ENCODE results near the gene MOCS3.
A peak's percentile ranks its signal among the peaks of the same experiment; 100 is the strongest.

Gene MOCS3

GRCh38 chr20:50953196-50953595, 5.4 kb upstream of the MOCS3 start:
- Histone ChIP-seq H3K27ac (no peak overlapping the region), H3K4me3 (no peak overlapping the region)
- DNase-seq (ENCODE audit: low spot score): no peak
- no peak for TF ChIP-seq CTCF (IDR thresholded peaks at IDR 0.05)

- TF ChIP-seq CTCF (IDR thresholded peaks at IDR 0.05): no peak
- Histone ChIP-seq H3K4me3 (no peak overlapping the region), H3K27ac (no peak overlapping the region)
- DNase-seq (ENCODE audit: low spot score): no peak
Observed at GRCh38 chr20:50953821-50954220, 4.8 kb upstream of the MOCS3 start.

GRCh38 chr20:50957276-50957675, 1.3 kb upstream of the MOCS3 start:
- no peak for TF ChIP-seq CTCF (IDR thresholded peaks at IDR 0.05)
- peak overlapping the region; percentile 84 to 90 for H3K27ac ChIP-seq
- no peak for DNase-seq (ENCODE audit: low spot score)

GRCh38 chr20:50957798-50958614, 612 bp upstream of the MOCS3 start, which contains the start of gene DPM1:
DPM1 (minus strand) TSS chr20:50958532; CDS start chr20:50958523, 9 bp downstream.
- peak within 1 kb of the TSS; percentile 90 for H3K4me3 ChIP-seq
- peak within 1 kb of the TSS; percentile 84 to 90 for H3K27ac ChIP-seq
- DNase-seq (ENCODE audit: low spot score): peak; percentile 87
- TF ChIP-seq CTCF (IDR thresholded peaks at IDR 0.05): no peak

More at GRCh38 chr20:50957276-50957675, 1.3 kb upstream of the MOCS3 start:
- H3K4me3 ChIP-seq: peak overlapping the region; percentile 90

- DNase-seq (ENCODE audit: low spot score): no peak
- peak overlapping the region; percentile 90 for H3K4me3 ChIP-seq
- TF ChIP-seq CTCF (IDR thresholded peaks at IDR 0.05): no peak
Observed at GRCh38 chr20:50959543-50960126, 1.0 kb downstream of the MOCS3 start.

GRCh38 chr20:50967586-50967985, 9.0 kb downstream of the MOCS3 start:
- DNase-seq (ENCODE audit: low spot score): no peak
- TF ChIP-seq CTCF (IDR thresholded peaks at IDR 0.05): no peak
- Histone ChIP-seq H3K27ac (no peak overlapping the region), H3K4me3 (no peak overlapping the region)

More at GRCh38 chr20:50959543-50960126, 1.0 kb downstream of the MOCS3 start:
- H3K27ac ChIP-seq: peak overlapping the region in 1 of 2 donors; percentile 90
